ENCODE measurements around the gene ATG101.

Gene ATG101, protein sequence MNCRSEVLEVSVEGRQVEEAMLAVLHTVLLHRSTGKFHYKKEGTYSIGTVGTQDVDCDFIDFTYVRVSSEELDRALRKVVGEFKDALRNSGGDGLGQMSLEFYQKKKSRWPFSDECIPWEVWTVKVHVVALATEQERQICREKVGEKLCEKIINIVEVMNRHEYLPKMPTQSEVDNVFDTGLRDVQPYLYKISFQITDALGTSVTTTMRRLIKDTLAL

DNA sequence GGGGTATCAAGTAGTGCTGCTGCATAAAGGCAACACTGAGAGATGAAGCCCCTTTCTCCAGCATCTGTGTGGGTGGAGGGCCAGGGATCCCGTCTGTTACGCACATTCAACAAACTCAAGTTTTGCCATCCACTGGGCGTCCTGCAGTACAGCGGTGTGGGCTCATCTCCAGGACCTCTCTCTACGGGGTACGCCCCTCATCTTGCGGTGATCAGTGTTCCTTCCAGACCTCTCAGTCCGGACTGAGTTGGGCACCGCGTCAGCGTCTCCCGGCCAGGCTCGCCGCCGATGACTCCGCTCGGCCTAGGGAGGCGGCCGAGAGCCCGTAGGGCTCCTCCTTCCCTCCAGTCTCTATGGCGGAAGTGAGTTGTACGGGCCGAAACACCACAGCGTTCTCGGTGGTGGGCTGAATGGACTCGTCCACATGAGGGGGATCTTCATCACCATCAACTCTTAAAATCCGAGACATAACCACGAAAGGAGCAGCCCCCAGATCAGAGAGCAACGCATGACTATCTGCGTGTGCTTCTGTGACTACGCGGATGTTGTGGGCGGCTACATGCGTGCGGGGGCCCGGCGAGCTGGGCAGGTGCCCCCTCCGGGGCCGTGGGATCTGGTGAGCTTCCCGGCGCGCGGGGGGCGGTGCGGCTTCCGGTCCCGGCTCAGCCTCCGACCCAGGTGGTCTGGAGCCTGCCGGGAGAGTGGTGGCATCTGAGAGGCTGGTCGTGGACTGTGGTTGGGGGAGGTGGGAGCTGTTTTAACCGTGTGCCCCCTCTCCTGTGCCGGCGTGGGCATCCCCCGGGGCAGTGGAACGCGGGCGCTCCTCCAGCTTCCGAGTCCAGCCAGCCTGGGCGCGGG is at the start of gene ATG101:
Gene ATG101, plus strand, starts transcription at position 652 of the 858 bp plus-strand sequence. CDS start 3,673 bp downstream, outside the sequence.
- DNase-seq: peak; percentile 89

DNA sequence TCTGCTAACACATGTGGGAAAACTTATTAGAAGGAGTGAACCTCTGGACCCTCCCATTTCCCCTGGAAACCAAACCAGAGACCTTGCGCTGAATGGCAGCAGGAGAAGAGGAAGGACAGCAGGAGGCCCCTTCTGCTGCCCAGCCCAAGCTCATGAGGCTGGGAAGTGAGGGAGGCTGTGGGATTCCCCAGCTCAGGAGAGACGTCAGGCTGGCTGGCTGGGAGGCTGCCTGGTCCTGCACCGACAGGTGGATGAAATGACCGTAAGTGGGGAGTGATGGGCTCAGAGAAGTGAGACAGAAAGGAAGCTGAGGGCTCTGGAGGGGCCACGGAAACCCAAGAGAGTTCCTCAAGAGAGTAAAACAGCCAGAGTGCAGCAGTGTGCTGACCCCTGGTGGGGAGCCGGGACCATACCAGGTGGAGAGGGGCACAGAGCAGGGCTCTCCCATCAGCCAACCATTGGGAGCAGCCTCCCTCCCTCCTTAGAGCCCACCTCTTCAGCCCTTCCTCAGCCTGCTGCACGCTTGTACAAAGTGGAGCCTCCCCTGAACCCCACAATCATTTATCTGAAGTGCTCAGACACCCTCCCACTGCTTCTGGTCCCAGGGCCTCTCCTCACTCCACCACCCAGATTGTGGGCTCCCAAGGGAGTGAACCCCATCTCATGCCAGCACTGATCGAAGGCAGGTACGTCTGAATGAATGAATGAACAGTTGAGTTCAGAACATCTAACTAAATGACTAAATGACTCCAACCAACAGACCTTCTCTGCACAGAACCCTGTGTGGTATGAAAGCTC is 49.0 kb upstream of the ATG101 start:
- peak; percentile 72 for DNase-seq

DNA sequence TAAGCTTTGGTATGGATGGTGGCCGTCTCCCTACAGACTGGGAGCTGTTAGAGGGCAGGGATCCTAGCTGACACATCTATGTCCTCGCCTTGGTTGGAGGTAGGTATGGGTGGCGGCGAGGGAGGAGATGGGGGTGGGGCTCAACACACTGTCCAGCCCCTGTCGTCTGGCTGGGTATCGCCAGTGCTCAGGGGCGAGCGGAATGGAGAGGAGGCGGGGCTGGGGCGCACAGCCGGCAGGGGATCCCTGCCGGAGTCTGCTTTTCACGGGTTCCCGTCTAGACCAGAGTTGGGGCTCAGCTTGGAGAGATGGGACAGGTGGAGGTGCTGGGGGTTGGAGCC is 47.0 kb upstream of the ATG101 start:
- DNase-seq: no peak

DNA sequence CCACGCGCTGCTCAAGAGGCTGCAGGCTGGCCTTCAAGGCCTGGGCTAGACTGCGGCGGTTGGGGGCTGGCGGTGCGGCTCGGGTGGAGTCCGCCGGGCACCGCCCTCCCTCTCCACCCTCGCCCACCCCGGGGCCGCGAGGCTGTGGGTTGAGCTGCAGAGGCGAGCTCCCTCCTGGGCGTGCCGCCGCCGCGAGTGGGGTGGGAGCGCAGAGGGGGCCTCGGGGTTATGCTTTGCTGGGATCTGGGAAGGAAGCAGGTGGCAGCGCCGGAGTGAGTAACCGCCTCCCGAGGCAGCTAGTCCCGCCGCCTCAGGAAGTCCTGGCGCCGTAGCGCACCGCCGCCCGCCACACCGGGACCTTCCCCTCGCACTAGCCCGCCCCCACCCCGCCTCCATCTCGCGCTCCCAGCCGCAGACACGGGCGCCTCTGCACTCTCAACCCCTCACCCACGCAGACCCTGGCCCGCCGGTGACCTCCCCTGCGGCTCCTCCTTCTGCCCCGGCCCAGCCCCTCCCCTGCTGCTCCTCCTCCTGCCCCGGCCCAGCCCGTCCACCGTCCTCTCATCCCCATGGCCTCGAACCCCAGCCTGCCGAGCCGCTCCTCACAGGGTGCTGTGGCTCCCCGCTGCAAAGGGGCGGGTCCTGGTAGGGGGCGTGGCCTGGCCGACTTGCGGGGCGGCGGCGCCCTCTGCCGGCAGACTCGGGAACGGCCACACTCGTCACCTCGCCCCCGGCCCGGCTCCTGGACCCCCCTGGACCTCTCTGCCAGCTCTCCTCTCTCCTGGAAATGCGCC is 46.4 kb upstream of the ATG101 start:
- peak; percentile 86 for DNase-seq

DNA sequence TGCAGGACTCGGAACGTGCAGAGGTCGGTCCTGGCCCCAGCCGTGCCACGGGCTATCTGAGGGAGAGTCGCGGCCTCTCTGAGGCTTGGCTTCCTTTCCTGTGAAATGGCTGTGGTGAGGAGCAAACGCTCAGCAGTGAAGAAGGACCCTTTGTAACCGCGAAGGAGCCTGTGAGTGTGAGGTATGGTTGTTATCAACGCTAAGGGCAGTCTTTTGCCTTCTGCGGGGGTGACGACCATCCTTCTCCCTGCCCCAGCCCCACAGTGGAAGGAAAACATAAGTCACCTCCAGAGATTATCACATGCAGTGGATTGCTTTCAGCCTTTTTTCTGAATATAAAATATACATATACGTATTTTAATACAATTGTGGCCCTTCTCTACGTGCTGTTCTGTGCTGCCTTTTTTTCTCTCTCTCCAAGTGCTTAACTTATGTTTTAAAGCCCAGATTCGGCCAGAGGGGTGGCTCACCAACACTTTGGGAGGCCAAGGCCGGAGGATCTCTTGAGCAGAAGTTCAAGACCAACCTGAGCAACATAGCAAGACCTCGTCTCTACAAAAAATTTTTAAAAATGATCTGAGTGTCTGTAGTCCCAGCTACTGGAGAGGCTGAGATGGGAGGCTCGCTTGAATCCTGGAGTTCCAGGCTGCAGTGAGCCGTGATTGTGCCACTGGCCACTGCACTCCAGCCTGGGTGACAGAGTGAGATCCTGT is 45.6 kb upstream of the ATG101 start:
- DNase-seq: no peak

DNA sequence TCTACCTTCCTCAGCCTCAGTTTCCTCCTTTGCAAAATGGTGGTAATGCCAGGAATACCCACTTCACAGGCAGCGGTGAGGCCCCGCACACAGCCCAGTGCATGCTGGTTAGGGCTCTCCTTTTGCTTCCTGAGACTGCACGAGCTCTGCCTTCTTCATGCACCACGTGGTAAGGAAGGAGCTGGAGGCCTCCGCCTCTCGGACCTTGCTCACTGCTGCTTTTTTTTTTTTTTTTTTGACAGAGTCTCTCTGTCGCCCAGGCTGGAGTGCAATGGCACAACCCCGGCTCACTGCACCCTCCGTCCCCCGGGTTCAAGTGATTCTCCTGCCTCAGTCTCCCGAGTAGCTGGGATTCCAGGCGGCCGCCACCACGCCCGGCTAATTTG is 44.9 kb upstream of the ATG101 start:
- peak; percentile 57 for DNase-seq

DNA sequence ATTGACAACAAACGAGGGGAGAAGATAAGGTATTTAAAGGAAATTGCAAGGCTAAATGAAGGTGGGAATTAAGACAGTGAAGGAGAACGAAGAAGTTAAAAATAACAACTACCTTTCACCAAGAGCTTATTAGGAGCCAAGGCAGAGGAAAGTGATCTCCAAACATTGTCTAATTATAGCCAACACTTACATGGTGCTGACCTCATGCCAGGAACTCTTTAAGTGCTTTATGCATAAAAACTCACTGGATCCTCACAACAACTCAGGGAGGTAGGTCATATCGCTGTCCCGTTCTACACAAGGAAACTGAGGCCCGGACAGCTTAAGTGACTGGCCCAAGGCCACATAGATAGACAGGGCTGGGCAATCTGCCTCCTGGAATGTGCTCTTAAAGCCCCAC is 43.5 kb upstream of the ATG101 start:
- DNase-seq: no peak

DNA sequence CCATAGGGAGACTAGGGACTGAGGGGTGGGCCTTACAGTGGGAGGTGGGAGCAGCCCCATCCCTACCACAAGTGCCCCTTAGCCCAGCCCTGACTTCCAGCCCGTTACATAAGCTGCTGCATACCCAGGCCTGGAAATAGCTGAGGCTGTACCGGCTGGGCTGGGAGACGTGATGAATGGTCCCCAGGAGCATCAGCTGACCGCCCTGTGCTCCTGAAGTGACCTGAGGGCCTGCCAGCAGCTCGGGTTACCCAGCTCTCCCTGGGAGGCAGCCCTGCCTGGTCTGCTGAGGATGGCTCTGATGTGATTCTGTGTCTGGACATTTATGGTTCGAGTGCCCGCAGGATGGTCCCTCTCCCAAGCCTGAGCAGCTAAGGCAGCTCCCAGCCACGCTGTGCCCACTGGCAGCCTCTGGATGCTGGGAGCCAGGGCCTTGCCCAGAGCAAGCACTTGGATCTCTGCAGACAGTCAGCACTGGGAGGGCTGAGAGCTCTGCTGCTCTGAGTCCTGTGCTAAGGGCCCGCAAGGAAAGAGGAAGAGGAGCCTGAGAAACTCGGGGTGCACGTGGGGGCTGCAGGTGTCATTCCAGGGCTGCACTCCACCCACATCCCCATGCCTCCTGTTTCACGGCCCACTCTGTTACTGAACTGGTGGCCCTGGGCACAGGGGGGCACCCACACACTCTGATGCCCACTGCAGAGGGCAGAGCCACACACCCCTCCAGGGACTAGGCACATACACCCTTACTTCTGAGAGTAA is 42.5 kb upstream of the ATG101 start:
- no peak for DNase-seq

DNA sequence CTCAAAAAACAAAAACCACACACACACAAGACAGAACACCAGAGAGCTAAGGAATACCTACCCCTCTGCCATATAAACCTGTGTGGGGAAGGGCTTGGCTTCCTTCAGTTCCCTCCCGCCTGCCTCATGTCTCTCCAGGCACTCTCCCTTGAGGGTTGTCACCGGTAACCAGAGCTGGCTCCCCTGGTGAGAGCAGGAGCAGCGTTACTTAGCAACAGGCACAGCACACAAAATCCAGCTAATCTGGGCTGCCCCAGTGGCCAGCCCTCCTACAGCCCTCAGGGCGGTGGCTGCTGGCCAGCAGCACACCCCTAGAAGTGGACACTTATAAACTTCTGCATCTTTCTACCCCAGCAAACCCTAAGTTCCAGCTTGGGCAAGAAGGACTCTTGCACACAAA is 40.1 kb upstream of the ATG101 start:
- no peak for DNase-seq

DNA sequence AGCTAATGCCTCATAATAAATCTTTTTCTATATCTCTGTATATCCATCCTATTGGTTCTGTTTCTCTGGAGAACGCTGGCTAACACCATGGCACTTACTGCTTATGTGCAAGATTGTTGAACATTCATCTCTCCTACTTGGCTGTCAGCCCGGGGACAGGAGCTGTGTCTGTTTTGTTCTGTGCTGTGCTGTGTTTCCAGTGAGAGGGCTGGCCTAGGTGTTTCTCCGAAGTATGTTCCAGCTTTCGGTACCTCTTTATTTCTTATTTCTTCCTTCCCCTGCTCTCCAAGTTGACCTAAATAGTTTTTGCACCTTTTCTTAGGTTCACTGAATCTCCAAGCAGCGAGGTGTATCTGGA is 37.4 kb upstream of the ATG101 start:
- DNase-seq: no peak

DNA sequence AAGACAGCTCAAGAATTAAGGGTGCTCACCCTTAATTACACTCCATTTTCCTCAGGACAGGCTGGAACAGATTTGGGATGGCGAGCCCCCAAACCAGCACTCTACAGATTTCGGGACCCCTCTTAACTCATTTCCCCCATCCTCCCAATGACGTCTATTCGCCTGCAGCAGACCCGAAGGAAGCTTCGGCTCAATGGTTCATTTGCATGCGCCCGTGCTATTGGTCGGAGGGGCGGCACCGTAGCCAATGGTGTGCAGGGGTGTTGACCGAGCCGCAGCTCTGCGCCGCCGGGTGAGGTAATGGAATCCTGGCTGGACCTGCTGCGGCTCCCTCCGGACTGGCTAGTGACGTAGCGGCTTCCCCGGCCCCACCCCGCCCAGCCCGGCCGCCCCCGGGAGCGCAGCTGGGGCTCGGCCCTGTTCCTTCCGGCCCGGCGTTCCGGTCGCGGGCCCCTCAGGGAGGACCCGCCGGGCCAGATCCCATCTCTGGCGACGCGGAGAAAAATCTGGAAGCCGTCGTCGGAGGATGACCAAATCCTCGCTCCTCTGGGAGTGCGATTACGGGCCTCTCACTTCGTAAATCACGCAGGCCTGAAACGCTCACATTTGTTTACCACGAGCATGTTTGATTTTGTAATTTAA is 36.9 kb upstream of the ATG101 start:
- DNase-seq: peak; percentile 95

DNA sequence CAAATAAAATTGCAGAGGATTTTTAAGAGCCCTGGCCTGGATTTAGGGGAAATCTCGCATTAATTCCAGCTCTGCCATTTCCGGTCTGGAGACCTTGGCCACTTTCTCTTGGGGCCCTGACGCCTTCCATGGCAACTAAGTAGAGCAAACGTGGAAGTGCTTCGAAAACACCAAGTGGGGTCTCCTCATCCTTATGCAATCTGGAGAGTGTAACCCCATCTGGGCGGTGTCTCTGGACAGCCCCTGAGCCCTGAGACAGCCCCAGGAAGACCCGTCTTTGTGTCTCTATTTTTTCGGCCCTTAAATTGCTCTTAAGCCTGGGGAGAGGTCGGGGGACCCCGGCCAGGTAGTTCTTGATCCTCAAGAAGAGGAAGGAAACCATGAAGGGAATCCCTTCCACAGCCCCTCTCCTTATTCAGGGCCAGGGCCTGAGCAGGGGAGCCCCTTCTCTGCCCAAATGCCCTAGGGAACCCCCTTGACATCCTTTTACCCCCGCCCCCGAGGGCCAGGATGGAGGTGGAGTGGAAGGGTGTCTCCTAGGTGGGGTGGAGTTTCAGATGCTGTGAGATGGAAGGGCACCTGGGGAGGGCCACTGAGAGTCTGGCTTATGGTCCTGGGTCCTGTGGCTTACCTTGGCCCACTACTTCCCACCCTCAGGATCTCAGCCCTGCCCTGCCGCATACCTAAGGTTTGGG is 36.2 kb upstream of the ATG101 start:
- DNase-seq: no peak

DNA sequence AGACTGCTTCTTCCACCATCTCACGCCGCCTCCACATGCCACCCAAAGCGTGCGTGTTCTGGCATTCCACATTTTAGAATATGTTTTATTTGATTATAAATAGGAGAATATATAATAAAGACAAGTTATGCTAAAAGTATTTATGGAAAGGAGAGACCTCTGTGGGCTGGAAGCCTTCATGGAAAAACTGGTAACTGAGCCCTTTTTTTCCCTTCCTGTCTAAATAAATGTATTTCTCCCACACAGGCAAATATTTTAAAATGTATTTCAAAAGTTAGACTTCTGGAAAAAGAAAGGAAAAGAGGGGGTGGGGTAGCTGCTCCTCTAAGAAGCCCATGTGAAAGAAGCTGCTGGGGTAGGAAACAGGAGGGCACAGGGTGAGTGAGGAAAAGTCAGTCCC is 34.6 kb upstream of the ATG101 start:
- no peak for DNase-seq

DNA sequence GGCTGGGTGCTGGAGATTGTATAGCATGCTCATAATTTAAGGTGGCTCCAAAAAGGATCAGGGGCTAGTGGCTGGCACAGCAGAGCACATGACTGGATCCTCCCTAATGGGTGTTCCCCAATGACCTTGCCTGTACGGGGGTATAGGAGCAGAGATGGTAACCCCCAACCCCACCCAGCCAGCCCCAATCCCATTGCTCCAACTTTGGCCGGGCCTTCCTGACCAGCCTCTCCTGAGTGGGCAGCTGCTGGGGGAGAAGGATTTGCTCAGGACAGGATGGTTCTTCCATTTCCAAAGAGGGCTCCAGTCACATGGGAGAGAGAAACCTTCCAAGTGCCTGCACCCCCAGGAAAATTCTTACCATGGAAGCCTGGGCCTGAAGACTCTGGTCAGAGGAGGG is 33.9 kb upstream of the ATG101 start:
- no peak for DNase-seq

DNA sequence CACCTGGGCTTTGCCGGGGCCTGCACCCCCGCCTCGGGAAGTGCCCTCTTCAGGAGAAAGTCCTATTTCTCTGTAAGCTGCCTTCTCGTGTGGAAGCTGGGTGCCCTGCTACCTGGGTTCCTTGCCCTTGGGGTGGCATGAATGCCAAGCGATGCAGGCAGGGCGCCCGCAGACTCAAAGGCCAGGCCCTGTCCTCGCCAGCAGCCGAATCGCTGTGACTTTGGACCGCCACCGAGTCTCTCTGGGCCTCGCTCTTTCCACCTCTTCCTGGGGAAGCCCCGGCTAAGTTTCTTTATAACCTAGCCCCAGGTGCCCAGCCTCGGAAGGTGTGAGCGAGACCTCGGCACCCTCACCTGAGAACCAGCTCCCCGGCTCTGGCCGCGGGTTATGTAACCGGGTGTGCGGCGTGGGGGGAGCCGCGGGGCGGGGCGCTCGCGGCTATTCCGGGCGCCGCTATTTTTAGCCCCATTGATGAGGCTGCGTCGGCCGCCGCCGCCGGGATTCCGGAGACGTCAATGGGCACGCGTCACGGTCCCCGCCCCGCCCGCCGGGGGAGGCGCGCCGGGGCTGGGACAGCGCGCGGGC is 33.1 kb upstream of the ATG101 start:
- DNase-seq: peak; percentile 94

DNA sequence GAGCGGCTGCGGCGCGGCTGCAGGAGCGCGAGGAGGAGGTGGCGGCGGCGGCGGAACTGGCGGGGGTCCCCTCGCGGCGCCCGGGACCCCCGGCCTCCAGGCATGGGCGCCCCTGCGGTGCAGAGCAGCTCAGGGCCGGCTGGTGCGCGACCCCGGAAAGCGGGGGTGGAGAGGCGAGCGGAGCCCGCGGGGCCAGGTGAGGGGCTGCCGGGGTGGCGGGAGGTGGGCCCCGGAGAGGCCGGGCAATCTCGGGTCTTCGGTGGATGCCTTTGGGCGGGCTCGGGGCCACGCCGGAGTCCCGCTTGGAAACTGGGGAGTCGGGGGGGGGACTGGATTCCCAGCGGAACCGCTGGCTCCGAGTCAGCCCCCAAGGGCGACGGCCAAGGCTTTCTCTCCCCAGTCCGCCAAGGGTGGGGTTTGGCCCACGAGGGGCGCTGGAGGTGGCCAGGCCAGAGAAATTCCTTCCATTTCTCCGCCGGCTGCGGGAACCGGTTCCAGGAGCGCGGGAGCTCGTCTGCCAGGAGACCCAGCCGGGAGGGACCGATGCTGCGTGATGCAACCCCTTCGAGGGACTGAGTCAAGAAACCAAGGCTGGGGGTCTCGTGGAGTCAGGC is 32.4 kb upstream of the ATG101 start:
- no peak for DNase-seq

DNA sequence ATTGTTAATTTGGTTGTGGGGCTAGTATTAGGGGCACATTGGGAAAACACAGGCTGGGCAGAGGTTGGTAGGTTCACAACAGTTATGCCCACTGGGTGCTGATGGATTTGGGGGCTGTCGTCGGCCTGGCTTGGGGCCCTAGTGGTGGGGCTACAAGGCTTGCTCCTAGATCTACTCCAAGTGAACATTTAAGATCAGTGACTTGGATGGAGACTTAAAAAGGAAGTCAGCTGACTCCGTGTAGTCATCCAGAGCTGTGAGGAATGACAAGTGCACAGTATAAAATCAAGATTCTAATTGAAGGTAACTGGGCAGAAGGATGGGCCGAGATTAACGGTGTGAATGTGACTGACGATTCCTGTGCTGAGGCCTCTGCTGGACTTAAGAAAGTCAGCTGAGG is 31.3 kb upstream of the ATG101 start:
- no peak for DNase-seq

DNA sequence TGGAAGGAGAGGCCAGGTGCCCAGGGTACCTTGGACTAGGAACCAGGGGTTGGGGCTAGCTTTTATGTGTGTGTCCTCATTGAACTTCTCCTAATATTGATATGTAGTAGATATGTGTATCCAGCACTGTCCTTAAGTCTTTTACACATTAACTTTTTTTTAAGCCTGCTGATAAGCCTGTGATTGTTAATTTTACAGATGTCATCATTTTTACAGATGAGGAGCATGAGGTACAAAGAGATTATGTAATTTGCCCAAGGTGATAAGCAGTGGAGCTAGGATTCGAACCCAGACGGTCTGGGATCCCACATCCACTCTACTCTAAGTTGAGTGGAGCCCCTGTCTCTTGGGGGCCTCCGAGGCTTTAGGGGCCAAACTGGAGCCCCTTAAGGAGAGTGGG is 28.7 kb upstream of the ATG101 start:
- DNase-seq: no peak

DNA sequence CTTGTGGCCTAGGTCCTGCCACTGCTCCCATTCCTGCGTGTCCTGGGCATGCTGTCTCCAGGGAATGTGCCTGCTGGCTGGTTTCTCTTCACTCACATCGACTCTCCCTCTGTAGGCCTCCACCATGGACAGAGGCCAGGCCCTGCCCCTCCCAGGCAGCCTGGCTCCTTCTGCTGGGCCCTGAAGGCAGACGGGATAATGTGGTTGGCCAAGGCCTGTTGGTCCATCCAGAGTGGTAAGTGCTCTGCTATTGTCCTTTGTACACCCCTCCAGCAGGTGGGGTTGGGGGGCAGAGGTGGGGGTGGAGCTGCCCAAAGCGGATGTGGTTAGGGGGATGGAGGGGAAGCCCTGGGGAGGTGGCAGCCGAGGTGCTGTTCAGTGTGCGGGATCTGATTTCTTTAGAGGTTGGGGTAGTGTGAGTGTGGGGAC is 28.1 kb upstream of the ATG101 start:
- peak; percentile 80 for DNase-seq

Measured in CD4-positive, alpha-beta T cell treated with Interferon gamma for 1 hour (primary cell).